ENCODE measurements around the gene ATG14. TPM values are rescaled to one million over a fixed set of nuclear protein-coding genes. Genes with fewer than 3 reads are reported as not detected.

ATG14 gene
- total and polyA plus RNA-seq, 2 experiments from 2014 or later = 7.3 to 15.2 TPM

- H3K27ac Mint-ChIP-seq = no peak overlapping the region
- Histone ChIP-seq H2AFZ (no peak overlapping the region), H3K4me1 (ENCODE audit: insufficient read depth) (no peaks in the 10 kb centered on the region), H3K36me3 (ENCODE audit: insufficient read depth) (peaks cover 4% of the 10 kb centered on the region; the same call in 1 of the 2 replicates), H3K4me3 (no peak overlapping the region), H3K79me2 (replicated peaks; ENCODE audit: insufficient read depth) (peaks cover 10% of the 10 kb centered on the region; the same call in 1 of the 2 replicates), H4K20me1 (replicated peaks; ENCODE audit: insufficient read depth) (0 out of 2 replicates have a peak, but pooled peaks cover 5% of the 10 kb centered on the region), H3K27ac (ENCODE audit: low read depth) (no peak overlapping the region), H3K4me2 (no peak overlapping the region), H3K27me3 (ENCODE audit: insufficient read depth) (no peaks in the 10 kb centered on the region), H3K9me2 (ENCODE audit: insufficient read depth) (no peaks in the 10 kb centered on the region), H3F3A (replicated peaks; ENCODE audit: low read depth) (no peaks in the 10 kb centered on the region)
- DNase-seq (ENCODE audit: low spot score) (no peak), ATAC-seq (no peak)
- H3K9me3 Mint-ChIP-seq = peaks cover 25% of the 10 kb centered on the region
- TF ChIP-seq EZH2 (IDR thresholded peaks at IDR 0.05; ENCODE audit: low read depth, unreplicated experiment) (no peak), EZH2phosphoT487 (IDR thresholded peaks at IDR 0.05; ENCODE audit: unreplicated experiment) (no peak), ZNF331 (CRISPR knock-in tag; IDR thresholded peaks at IDR 0.05; ENCODE audit: low read depth) (no peak), STAT1 (IDR thresholded peaks at IDR 0.05; ENCODE audit: unreplicated experiment) (no peak), CREB1 (CRISPR knock-in tag; IDR thresholded peaks at IDR 0.05; ENCODE audit: low read depth) (no peak), NANOG (IDR thresholded peaks at IDR 0.05; ENCODE audit: borderline replicate concordance) (no peak), POLR2AphosphoS5 (IDR thresholded peaks at IDR 0.05; ENCODE audit: low read depth) (no peak), CTCF (conservative IDR thresholded peaks at IDR 0.05; ENCODE audit: low read depth in 2 of 2) (no peak)
- TF ChIP-seq, protein P1, sequence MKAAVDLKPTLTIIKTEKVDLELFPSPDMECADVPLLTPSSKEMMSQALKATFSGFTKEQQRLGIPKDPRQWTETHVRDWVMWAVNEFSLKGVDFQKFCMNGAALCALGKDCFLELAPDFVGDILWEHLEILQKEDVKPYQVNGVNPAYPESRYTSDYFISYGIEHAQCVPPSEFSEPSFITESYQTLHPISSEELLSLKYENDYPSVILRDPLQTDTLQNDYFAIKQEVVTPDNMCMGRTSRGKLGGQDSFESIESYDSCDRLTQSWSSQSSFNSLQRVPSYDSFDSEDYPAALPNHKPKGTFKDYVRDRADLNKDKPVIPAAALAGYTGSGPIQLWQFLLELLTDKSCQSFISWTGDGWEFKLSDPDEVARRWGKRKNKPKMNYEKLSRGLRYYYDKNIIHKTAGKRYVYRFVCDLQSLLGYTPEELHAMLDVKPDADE (IDR thresholded peaks at IDR 0.05) = no peak
- TF ChIP-seq, protein P2, sequence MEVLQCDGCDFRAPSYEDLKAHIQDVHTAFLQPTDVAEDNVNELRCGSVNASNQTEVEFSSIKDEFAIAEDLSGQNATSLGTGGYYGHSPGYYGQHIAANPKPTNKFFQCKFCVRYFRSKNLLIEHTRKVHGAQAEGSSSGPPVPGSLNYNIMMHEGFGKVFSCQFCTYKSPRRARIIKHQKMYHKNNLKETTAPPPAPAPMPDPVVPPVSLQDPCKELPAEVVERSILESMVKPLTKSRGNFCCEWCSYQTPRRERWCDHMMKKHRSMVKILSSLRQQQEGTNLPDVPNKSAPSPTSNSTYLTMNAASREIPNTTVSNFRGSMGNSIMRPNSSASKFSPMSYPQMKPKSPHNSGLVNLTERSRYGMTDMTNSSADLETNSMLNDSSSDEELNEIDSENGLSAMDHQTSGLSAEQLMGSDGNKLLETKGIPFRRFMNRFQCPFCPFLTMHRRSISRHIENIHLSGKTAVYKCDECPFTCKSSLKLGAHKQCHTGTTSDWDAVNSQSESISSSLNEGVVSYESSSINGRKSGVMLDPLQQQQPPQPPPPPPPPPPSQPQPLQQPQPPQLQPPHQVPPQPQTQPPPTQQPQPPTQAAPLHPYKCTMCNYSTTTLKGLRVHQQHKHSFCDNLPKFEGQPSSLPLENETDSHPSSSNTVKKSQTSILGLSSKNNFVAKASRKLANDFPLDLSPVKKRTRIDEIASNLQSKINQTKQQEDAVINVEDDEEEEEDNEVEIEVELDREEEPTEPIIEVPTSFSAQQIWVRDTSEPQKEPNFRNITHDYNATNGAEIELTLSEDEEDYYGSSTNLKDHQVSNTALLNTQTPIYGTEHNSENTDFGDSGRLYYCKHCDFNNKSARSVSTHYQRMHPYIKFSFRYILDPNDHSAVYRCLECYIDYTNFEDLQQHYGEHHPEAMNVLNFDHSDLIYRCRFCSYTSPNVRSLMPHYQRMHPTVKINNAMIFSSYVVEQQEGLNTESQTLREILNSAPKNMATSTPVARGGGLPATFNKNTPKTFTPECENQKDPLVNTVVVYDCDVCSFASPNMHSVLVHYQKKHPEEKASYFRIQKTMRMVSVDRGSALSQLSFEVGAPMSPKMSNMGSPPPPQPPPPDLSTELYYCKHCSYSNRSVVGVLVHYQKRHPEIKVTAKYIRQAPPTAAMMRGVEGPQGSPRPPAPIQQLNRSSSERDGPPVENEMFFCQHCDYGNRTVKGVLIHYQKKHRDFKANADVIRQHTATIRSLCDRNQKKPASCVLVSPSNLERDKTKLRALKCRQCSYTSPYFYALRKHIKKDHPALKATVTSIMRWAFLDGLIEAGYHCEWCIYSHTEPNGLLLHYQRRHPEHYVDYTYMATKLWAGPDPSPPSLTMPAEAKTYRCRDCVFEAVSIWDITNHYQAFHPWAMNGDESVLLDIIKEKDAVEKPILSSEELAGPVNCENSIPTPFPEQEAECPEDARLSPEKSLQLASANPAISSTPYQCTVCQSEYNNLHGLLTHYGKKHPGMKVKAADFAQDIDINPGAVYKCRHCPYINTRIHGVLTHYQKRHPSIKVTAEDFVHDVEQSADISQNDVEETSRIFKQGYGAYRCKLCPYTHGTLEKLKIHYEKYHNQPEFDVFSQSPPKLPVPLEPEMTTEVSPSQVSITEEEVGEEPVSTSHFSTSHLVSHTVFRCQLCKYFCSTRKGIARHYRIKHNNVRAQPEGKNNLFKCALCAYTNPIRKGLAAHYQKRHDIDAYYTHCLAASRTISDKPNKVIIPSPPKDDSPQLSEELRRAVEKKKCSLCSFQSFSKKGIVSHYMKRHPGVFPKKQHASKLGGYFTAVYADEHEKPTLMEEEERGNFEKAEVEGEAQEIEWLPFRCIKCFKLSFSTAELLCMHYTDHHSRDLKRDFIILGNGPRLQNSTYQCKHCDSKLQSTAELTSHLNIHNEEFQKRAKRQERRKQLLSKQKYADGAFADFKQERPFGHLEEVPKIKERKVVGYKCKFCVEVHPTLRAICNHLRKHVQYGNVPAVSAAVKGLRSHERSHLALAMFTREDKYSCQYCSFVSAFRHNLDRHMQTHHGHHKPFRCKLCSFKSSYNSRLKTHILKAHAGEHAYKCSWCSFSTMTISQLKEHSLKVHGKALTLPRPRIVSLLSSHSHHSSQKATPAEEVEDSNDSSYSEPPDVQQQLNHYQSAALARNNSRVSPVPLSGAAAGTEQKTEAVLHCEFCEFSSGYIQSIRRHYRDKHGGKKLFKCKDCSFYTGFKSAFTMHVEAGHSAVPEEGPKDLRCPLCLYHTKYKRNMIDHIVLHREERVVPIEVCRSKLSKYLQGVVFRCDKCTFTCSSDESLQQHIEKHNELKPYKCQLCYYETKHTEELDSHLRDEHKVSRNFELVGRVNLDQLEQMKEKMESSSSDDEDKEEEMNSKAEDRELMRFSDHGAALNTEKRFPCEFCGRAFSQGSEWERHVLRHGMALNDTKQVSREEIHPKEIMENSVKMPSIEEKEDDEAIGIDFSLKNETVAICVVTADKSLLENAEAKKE (CRISPR knock-in tag; IDR thresholded peaks at IDR 0.05) = no peak
- TF ChIP-seq, protein P3, sequence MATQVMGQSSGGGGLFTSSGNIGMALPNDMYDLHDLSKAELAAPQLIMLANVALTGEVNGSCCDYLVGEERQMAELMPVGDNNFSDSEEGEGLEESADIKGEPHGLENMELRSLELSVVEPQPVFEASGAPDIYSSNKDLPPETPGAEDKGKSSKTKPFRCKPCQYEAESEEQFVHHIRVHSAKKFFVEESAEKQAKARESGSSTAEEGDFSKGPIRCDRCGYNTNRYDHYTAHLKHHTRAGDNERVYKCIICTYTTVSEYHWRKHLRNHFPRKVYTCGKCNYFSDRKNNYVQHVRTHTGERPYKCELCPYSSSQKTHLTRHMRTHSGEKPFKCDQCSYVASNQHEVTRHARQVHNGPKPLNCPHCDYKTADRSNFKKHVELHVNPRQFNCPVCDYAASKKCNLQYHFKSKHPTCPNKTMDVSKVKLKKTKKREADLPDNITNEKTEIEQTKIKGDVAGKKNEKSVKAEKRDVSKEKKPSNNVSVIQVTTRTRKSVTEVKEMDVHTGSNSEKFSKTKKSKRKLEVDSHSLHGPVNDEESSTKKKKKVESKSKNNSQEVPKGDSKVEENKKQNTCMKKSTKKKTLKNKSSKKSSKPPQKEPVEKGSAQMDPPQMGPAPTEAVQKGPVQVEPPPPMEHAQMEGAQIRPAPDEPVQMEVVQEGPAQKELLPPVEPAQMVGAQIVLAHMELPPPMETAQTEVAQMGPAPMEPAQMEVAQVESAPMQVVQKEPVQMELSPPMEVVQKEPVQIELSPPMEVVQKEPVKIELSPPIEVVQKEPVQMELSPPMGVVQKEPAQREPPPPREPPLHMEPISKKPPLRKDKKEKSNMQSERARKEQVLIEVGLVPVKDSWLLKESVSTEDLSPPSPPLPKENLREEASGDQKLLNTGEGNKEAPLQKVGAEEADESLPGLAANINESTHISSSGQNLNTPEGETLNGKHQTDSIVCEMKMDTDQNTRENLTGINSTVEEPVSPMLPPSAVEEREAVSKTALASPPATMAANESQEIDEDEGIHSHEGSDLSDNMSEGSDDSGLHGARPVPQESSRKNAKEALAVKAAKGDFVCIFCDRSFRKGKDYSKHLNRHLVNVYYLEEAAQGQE (IDR thresholded peaks at IDR 0.05; ENCODE audit: unreplicated experiment) = no peak
- H3K27me3 Mint-ChIP-seq (ENCODE audit: insufficient read depth, low read depth, poor library complexity) = peaks cover 2% of the 10 kb centered on the region
- H3K36me3 Mint-ChIP-seq (ENCODE audit: low read depth) = peaks cover 34% of the 10 kb centered on the region
- H3K4me3 Mint-ChIP-seq = no peak overlapping the region
- no peaks in the 10 kb centered on the region for H3K4me1 Mint-ChIP-seq
Measured at GRCh38 chr14:55316564-55316963, 95.1 kb downstream of the ATG14 start.

All from GM23338 (cell line).